KMS-11 (cell line): ENCODE measurements around the gene CHCHD6.

Experiments used
- H2AFZ ChIP-seq: fragments of 200-600 bp; sonication (generic); 2 replicates; pipeline ENCODE4 v1.6.1; 2016; ENCODE audit warnings: antibody characterized with exemption, mixed run types, low read depth
- H3K27ac ChIP-seq: fragments of 200-600 bp; sonication (generic); 2 replicates; pipeline ENCODE4 v1.6.1; 2016; ENCODE audit warnings: mild to moderate bottlenecking, mixed run types
- H3K27me3 ChIP-seq: fragments of 200-600 bp; sonication (generic); 2 replicates; pipeline ENCODE4 v1.6.1; 2017; ENCODE audit warnings: mild to moderate bottlenecking, low read depth, mixed run types, moderate library complexity; ENCODE audit not compliant: insufficient read depth
- H3K36me3 ChIP-seq: fragments of 200-600 bp; sonication (generic); 2 replicates; pipeline ENCODE4 v1.6.1; 2017; ENCODE audit warnings: mild to moderate bottlenecking, mixed run types; ENCODE audit not compliant: insufficient read depth
- H3K4me1 ChIP-seq: fragments of 200-600 bp; sonication (generic); 2 replicates; pipeline ENCODE4 v1.6.1; 2016; ENCODE audit warnings: mild to moderate bottlenecking, low read depth, mixed run types; ENCODE audit not compliant: poor library complexity, severe bottlenecking
- H3K4me2 ChIP-seq: fragments of 200-600 bp; sonication (generic); 2 replicates; pipeline ENCODE4 v1.7.0; 2016; ENCODE audit warnings: mild to moderate bottlenecking, mixed run types
- H3K4me3 ChIP-seq: fragments of 200-600 bp; sonication (generic); IDR thresholded peaks from 2 replicates; pipeline ENCODE4 v1.6.1; 2017; ENCODE audit warnings: low read depth, low read length, mixed read lengths; ENCODE audit not compliant: insufficient read depth
- H3K79me2 ChIP-seq: fragments of 200-600 bp; sonication (generic); 2 replicates; pipeline ENCODE4 v1.6.1; 2016; ENCODE audit warnings: low read depth, mixed run types; ENCODE audit not compliant: insufficient read depth
- H3K9ac ChIP-seq: fragments of 200-600 bp; sonication (generic); 2 replicates; pipeline ENCODE4 v1.6.1; 2016; ENCODE audit warnings: mild to moderate bottlenecking, mixed run types
- H4K20me1 ChIP-seq: fragments of 200-600 bp; sonication (generic); 2 replicates; pipeline ENCODE4 v1.6.1; 2016; ENCODE audit warnings: mild to moderate bottlenecking, mixed run types; ENCODE audit not compliant: insufficient read depth
- TF ChIP-seq, protein P1 (sequence below): fragments of 200-600 bp; sonication (generic); conservative IDR thresholded peaks from 2 replicates; pipeline ENCODE4 v1.6.1; 2017; ENCODE audit warnings: low read depth, mild to moderate bottlenecking, antibody characterized with exemption, low read length, moderate library complexity, mixed read lengths

The CHCHD6 gene

DNA sequence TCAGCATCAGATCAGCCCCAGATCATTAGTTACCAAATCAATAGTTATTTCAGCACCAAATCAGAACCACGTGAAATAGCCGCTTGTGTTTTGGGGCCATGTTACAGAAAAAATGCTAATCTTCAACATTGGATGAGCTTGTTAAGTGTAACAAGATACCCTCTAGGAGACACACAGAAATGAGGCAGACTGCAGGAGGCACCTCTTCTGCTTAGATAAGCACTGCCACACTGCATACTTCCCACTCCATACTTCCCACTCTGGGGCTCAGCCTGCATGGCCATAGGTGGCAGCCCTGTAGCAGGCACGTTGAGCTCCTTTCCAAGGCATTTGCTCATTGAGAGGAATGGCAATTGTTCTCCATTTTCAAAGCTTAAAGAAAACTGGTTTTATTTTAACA, 73.3 kb downstream of the CHCHD6 start:
- Histone ChIP-seq H2AFZ (no peak overlapping the region), H3K79me2 (no peaks in the 10 kb centered on the region), H3K4me1 (no peaks in the 10 kb centered on the region), H3K36me3 (no peaks in the 10 kb centered on the region), H3K27me3 (no peaks in the 10 kb centered on the region), H3K4me2 (no peak overlapping the region), H4K20me1 (no peaks in the 10 kb centered on the region), H3K9ac (no peak overlapping the region), H3K4me3 (no peak overlapping the region), H3K27ac (no peak overlapping the region)
- TF ChIP-seq, protein P1, sequence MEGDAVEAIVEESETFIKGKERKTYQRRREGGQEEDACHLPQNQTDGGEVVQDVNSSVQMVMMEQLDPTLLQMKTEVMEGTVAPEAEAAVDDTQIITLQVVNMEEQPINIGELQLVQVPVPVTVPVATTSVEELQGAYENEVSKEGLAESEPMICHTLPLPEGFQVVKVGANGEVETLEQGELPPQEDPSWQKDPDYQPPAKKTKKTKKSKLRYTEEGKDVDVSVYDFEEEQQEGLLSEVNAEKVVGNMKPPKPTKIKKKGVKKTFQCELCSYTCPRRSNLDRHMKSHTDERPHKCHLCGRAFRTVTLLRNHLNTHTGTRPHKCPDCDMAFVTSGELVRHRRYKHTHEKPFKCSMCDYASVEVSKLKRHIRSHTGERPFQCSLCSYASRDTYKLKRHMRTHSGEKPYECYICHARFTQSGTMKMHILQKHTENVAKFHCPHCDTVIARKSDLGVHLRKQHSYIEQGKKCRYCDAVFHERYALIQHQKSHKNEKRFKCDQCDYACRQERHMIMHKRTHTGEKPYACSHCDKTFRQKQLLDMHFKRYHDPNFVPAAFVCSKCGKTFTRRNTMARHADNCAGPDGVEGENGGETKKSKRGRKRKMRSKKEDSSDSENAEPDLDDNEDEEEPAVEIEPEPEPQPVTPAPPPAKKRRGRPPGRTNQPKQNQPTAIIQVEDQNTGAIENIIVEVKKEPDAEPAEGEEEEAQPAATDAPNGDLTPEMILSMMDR: no peak

DNA sequence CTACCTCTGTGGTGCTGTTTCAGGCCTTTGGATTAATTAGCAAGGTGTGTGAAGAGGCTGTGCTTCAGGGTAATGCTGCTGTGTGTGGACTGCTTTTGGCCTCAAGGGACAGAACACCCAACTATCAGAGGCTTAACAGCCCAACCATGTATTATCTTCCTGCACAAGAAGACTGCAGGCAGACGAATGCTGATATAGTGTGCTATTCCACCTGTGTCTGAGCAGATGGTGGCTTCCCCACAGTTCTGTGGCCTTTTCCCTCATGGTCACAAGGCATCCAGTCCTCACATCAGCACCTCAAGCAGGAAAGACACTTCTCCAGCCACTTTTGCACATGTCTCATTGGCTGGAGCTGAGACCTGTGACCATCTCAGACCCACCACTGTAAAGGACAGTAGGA, 76.6 kb downstream of the CHCHD6 start:
- no peak overlapping the region for H3K4me3 ChIP-seq
- H3K9ac ChIP-seq: no peak overlapping the region
- TF ChIP-seq, protein P1: no peak
- H4K20me1 ChIP-seq: no peaks in the 10 kb centered on the region
- H2AFZ ChIP-seq: no peak overlapping the region
- no peaks in the 10 kb centered on the region for H3K4me1 ChIP-seq
- no peaks in the 10 kb centered on the region for H3K79me2 ChIP-seq
- no peaks in the 10 kb centered on the region for H3K27me3 ChIP-seq
- H3K36me3 ChIP-seq: no peaks in the 10 kb centered on the region
- H3K4me2 ChIP-seq: no peak overlapping the region
- H3K27ac ChIP-seq: no peak overlapping the region

DNA sequence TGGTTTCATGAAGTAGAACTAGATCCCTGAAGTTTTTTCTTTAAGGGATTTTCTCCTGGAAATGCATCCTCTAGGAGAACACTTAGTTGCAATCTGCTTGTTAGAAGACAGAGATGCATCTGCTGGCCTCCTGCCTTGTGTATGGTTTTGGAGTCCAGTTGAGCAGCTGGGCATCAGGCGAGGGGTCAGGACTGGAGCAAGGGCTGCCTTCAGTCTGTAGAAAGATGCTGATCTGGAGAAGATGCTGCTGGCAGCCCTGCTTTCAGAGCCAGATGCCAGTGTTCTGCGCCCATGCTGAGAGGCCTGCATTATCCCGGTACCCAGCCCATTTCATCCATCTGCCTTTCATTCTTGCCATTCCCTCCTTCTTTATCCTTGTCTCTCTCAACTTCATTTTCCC, 77.4 kb downstream of the CHCHD6 start:
- Histone ChIP-seq H3K36me3 (no peaks in the 10 kb centered on the region), H3K27ac (no peak overlapping the region), H3K4me2 (no peak overlapping the region), H2AFZ (no peak overlapping the region), H3K27me3 (no peaks in the 10 kb centered on the region), H3K79me2 (no peaks in the 10 kb centered on the region), H3K4me3 (no peak overlapping the region), H4K20me1 (no peaks in the 10 kb centered on the region), H3K4me1 (no peaks in the 10 kb centered on the region), H3K9ac (no peak overlapping the region)
- TF ChIP-seq, protein P1: no peak

DNA sequence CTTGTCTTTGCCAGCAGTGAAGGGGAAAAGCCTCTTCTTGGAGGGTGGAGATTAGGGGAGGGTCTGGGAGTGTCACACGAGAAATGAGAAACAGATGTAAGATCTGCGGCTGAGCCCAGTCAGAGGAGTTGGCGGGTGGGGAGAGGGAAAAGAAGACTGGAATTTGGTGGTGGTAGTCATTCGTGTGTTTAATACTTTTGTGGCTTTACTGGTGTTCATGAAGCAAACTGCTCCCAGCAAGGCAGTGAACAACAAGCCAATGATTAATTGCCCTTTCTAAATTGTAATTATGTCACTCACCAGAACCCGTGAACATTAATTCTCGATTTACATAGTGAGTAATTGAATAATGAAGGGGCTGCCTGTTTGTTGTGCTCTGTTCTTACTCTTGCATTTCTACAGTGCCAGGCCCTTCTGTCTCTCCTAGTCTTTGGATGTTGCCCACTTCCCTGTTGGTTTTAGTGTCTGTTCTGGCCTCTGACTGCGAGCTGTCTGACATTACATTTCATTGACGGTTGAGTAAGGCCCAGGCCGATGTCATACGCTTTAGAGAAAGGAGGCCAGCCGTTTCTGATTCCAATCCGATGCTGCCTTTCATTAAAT, 78.0 kb downstream of the CHCHD6 start:
- Histone ChIP-seq H3K27me3 (no peaks in the 10 kb centered on the region), H3K4me3 (no peak overlapping the region), H2AFZ (no peak overlapping the region), H3K79me2 (no peaks in the 10 kb centered on the region), H3K4me2 (no peak overlapping the region), H3K9ac (no peak overlapping the region), H3K4me1 (no peaks in the 10 kb centered on the region), H4K20me1 (no peaks in the 10 kb centered on the region), H3K36me3 (no peaks in the 10 kb centered on the region), H3K27ac (no peak overlapping the region)
- TF ChIP-seq, protein P1: no peak

DNA sequence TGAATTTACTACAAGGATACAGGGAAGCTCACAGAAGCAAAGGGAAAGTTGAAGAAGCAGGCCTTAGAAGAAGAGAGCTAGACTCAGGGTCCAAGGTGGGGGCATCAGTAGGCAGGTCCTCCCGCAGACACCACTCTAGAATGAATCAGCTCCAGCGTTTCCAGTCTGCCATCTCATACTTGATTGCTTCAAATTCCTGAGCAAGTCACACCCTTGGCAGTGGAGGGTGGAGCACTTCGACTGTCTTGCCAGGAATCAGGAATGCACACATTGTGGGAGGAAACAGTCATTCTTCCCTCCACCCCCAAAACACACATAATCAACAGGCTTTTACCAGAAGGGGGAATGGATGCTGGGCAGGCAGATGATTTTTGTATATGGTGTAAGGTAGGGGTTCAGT, 78.5 kb downstream of the CHCHD6 start:
- Histone ChIP-seq H3K27me3 (no peaks in the 10 kb centered on the region), H3K4me3 (no peak overlapping the region), H3K4me2 (no peak overlapping the region), H4K20me1 (no peaks in the 10 kb centered on the region), H3K4me1 (no peaks in the 10 kb centered on the region), H3K79me2 (no peaks in the 10 kb centered on the region), H3K9ac (no peak overlapping the region), H2AFZ (no peak overlapping the region), H3K36me3 (no peaks in the 10 kb centered on the region), H3K27ac (no peak overlapping the region)
- TF ChIP-seq, protein P1: no peak
